Neuronal stem cell (in vitro differentiated cells): ENCODE results near the gene RUFY4.

Experiments used
- DNase-seq: peaks from one replicate; pipeline ENCODE4 v3.0.0-alpha.2; 2013; ENCODE audit warnings: low spot score
- H2AFZ ChIP-seq: one replicate; pipeline ENCODE4 v1.6.1; 2013; ENCODE audit warnings: mild to moderate bottlenecking, low read length, inconsistent platforms
- H2AK5ac ChIP-seq: 2 replicates; pipeline ENCODE4 v1.6.1; 2013; ENCODE audit warnings: low read depth, mild to moderate bottlenecking, inconsistent platforms, low read length, moderate library complexity, mixed read lengths
- H2BK120ac ChIP-seq: 2 replicates; pipeline ENCODE4 v1.6.1; 2013; ENCODE audit warnings: low read depth, mild to moderate bottlenecking, inconsistent platforms, low read length, moderate library complexity, mixed read lengths
- H2BK12ac ChIP-seq: one replicate; pipeline ENCODE4 v1.6.1; 2013; ENCODE audit warnings: low read length, inconsistent platforms
- H2BK15ac ChIP-seq: 2 replicates; pipeline ENCODE4 v1.6.1; 2013; ENCODE audit warnings: mild to moderate bottlenecking, low read length, inconsistent platforms, mixed read lengths
- H2BK5ac ChIP-seq: one replicate; pipeline ENCODE4 v1.6.1; 2013; ENCODE audit warnings: inconsistent platforms, mild to moderate bottlenecking, low read length, moderate library complexity
- H3K14ac ChIP-seq: one replicate; pipeline ENCODE4 v1.6.1; 2013; ENCODE audit warnings: low read length, inconsistent platforms
- H3K18ac ChIP-seq: 2 replicates; pipeline ENCODE4 v1.6.1; 2013; ENCODE audit warnings: low read length, inconsistent platforms
- H3K23ac ChIP-seq: 2 replicates; pipeline ENCODE4 v1.6.1; 2013; ENCODE audit warnings: low read depth, mild to moderate bottlenecking, mixed read lengths, low read length, inconsistent platforms; ENCODE audit not compliant: poor library complexity
- H3K27ac ChIP-seq: replicated peaks from 3 replicates; pipeline ENCODE4 v1.5.1; 2013; ENCODE audit warnings: low read length, inconsistent platforms
- H3K27me3 ChIP-seq, 3 experiments: 2 replicates each; pipeline ENCODE4 v1.6.1; 2013; ENCODE audit warnings: low read length in 3 of 3, mild to moderate bottlenecking in 2 of 3, inconsistent platforms in 1 of 3, low read depth in 1 of 3, mixed read lengths in 1 of 3, moderate library complexity in 1 of 3; ENCODE audit not compliant: control insufficient read depth in 3 of 3, insufficient read depth in 3 of 3
- H3K36me3 ChIP-seq, 2 donors: replicated peaks in 1 of 2; 2 replicates each; pipeline ENCODE4 v1.6.1; 2013; ENCODE audit warnings: low read length in 2 of 2; ENCODE audit not compliant: control insufficient read depth in 2 of 2, insufficient read depth in 2 of 2
- H3K4ac ChIP-seq: 2 replicates; pipeline ENCODE4 v1.6.1; 2013; ENCODE audit warnings: inconsistent platforms, mild to moderate bottlenecking, low read length, moderate library complexity
- H3K4me1 ChIP-seq, 2 donors: 1 replicate in 1 of 2; 2 replicates in 1 of 2; pipeline ENCODE4 v1.6.1; 2013; ENCODE audit warnings: low read length in 2 of 2, low read depth in 1 of 2; ENCODE audit not compliant: control insufficient read depth in 2 of 2, insufficient read depth in 1 of 2
- H3K4me2 ChIP-seq: one replicate; pipeline ENCODE4 v1.6.1; 2013; ENCODE audit warnings: mild to moderate bottlenecking, low read length, inconsistent platforms; ENCODE audit not compliant: insufficient read depth, poor library complexity, severe bottlenecking
- H3K4me3 ChIP-seq, 2 donors: 2 replicates each; pipeline ENCODE4 v1.5.1; 2013; ENCODE audit warnings: low read length in 2 of 2, mild to moderate bottlenecking in 2 of 2, inconsistent platforms in 1 of 2, moderate library complexity in 1 of 2
- H3K79me1 ChIP-seq: one replicate; pipeline ENCODE4 v1.6.1; 2013; ENCODE audit warnings: low read depth, mild to moderate bottlenecking, inconsistent platforms, low read length, moderate library complexity
- H3K9ac ChIP-seq: one replicate; pipeline ENCODE4 v1.6.1; 2013; ENCODE audit warnings: mild to moderate bottlenecking, low read depth, low read length, inconsistent platforms; ENCODE audit not compliant: poor library complexity
- H3K9me3 ChIP-seq, 2 donors: replicated peaks in 1 of 2; 2 replicates each; pipeline versions ENCODE3 to v1.6.1; 2013; ENCODE audit warnings: low read length in 2 of 2, mild to moderate bottlenecking in 2 of 2, inconsistent platforms in 1 of 2, low read depth in 1 of 2, mixed read lengths in 1 of 2, moderate library complexity in 1 of 2; ENCODE audit not compliant: control insufficient read depth in 2 of 2, insufficient read depth in 1 of 2
- H4K8ac ChIP-seq: one replicate; pipeline ENCODE4 v1.6.1; 2013; ENCODE audit warnings: low read depth, mild to moderate bottlenecking, inconsistent platforms, low read length, moderate library complexity
- H4K91ac ChIP-seq: one replicate; pipeline ENCODE4 v1.6.1; 2013; ENCODE audit warnings: low read length, low read depth, mild to moderate bottlenecking, inconsistent platforms; ENCODE audit not compliant: poor library complexity
- WGBS, 2 donors: extraction: QIAGEN DNeasy Blood & Tissue Kit; methylation state at CpG; one replicate each; pipeline ENCODE4 v1.1.7; 2013; ENCODE audit warnings: missing lambda C conversion rate in 2 of 2, mixed read lengths in 1 of 2; ENCODE audit not compliant: insufficient read length in 2 of 2, insufficient replicate concordance in 1 of 2; ENCODE audit errors: extremely low coverage in 2 of 2; 5-methylcytosine and 5-hydroxymethylcytosine counted together

RUFY4 gene

GRCh38 chr2:218130377-218130776 is 61.3 kb downstream of the RUFY4 start:
- Histone ChIP-seq H3K9me3 (peaks cover 0 to 2% of the 10 kb centered on the region in 2 donors), H2AFZ (no peak overlapping the region), H3K27me3 (peaks cover 0 to 13% (median 2%) of the 10 kb centered on the region in 3 experiments), H2BK15ac (no peak overlapping the region), H3K27ac (no peak overlapping the region), H4K91ac (no peak overlapping the region), H2BK12ac (no peak overlapping the region), H2BK5ac (no peak overlapping the region), H2AK5ac (no peak overlapping the region), H3K4me2 (no peak overlapping the region), H3K9ac (no peak overlapping the region), H3K79me1 (no peaks in the 10 kb centered on the region), H4K8ac (no peak overlapping the region), H3K14ac (no peak overlapping the region), H3K36me3 (no peaks in the 10 kb centered on the region), H3K4ac (no peak overlapping the region), H3K18ac (no peak overlapping the region), H2BK120ac (no peak overlapping the region), H3K4me1 (peaks cover 0 to 4% of the 10 kb centered on the region in 2 donors), H3K23ac (no peak overlapping the region), H3K4me3 (no peak overlapping the region)
- WGBS, 2 donors = no CpG with 5 or more reads among the region's 2 CpGs
- DNase-seq = no peak

GRCh38 chr2:218130822-218131221 is 61.8 kb downstream of the RUFY4 start:
- H3K18ac ChIP-seq = peak overlapping the region; percentile 41
- DNase-seq = no peak
- H4K91ac ChIP-seq = no peak overlapping the region
- peaks cover 0 to 2% of the 10 kb centered on the region in 2 donors for H3K9me3 ChIP-seq
- H3K36me3 ChIP-seq = no peaks in the 10 kb centered on the region
- no peaks in the 10 kb centered on the region for H3K4me1 ChIP-seq
- no peak overlapping the region for H2BK5ac ChIP-seq
- H3K27ac ChIP-seq = no peak overlapping the region
- no peak overlapping the region for H2BK120ac ChIP-seq
- H2AK5ac ChIP-seq = no peak overlapping the region
- H3K4me2 ChIP-seq = no peak overlapping the region
- no peak overlapping the region for H3K4me3 ChIP-seq
- H2AFZ ChIP-seq = no peak overlapping the region
- no peak overlapping the region for H3K23ac ChIP-seq
- no peaks in the 10 kb centered on the region for H3K79me1 ChIP-seq
- no peak overlapping the region for H2BK12ac ChIP-seq
- H3K9ac ChIP-seq = no peak overlapping the region
- H3K14ac ChIP-seq = no peak overlapping the region
- H4K8ac ChIP-seq = no peak overlapping the region
- no peak overlapping the region for H2BK15ac ChIP-seq
- H3K4ac ChIP-seq = no peak overlapping the region
- peaks cover 0 to 13% (median 2%) of the 10 kb centered on the region in 3 experiments for H3K27me3 ChIP-seq

- no peak overlapping the region for H3K23ac ChIP-seq
- no CpG with 5 or more reads among the region's 3 CpGs for WGBS, 2 donors
- H3K4me2 ChIP-seq = no peak overlapping the region
- no peak overlapping the region for H2BK15ac ChIP-seq
- H3K4ac ChIP-seq = no peak overlapping the region
- H2BK12ac ChIP-seq = no peak overlapping the region
- H2BK120ac ChIP-seq = no peak overlapping the region
- H3K4me1 ChIP-seq = no peaks in the 10 kb centered on the region
- H4K8ac ChIP-seq = no peak overlapping the region
- H3K27ac ChIP-seq = no peak overlapping the region
- peaks cover 0 to 2% of the 10 kb centered on the region in 2 donors for H3K9me3 ChIP-seq
- H3K36me3 ChIP-seq = no peaks in the 10 kb centered on the region
- peaks cover 0 to 15% (median 0%) of the 10 kb centered on the region in 3 experiments for H3K27me3 ChIP-seq
- no peaks in the 10 kb centered on the region for H3K79me1 ChIP-seq
- no peak overlapping the region for H2AK5ac ChIP-seq
- no peak overlapping the region for H3K4me3 ChIP-seq
- no peak overlapping the region for H2BK5ac ChIP-seq
- DNase-seq = no peak
- no peak overlapping the region for H2AFZ ChIP-seq
- H3K14ac ChIP-seq = no peak overlapping the region
- no peak overlapping the region for H4K91ac ChIP-seq
- no peak overlapping the region for H3K9ac ChIP-seq
- no peak overlapping the region for H3K18ac ChIP-seq
These were observed 68.5 kb downstream of the RUFY4 start for GRCh38 chr2:218137514-218137913.

GRCh38 chr2:218138047-218138446 is 69.0 kb downstream of the RUFY4 start:
- no peak overlapping the region for H4K8ac ChIP-seq
- H2BK120ac ChIP-seq = no peak overlapping the region
- no peak overlapping the region for H2AK5ac ChIP-seq
- peaks cover 0 to 15% (median 0%) of the 10 kb centered on the region in 3 experiments for H3K27me3 ChIP-seq
- peaks cover 0 to 2% of the 10 kb centered on the region in 2 donors for H3K9me3 ChIP-seq
- no peaks in the 10 kb centered on the region for H3K79me1 ChIP-seq
- no peak overlapping the region for H2BK12ac ChIP-seq
- no peaks in the 10 kb centered on the region for H3K36me3 ChIP-seq
- H2BK5ac ChIP-seq = no peak overlapping the region
- H3K27ac ChIP-seq = no peak overlapping the region
- H3K9ac ChIP-seq = no peak overlapping the region
- no peak overlapping the region for H3K4ac ChIP-seq
- H4K91ac ChIP-seq = no peak overlapping the region
- no peak overlapping the region for H3K4me3 ChIP-seq
- no CpG with 5 or more reads among the region's 4 CpGs for WGBS, 2 donors
- no peak overlapping the region for H3K23ac ChIP-seq
- H2AFZ ChIP-seq = no peak overlapping the region
- no peak overlapping the region for H3K18ac ChIP-seq
- DNase-seq = no peak
- no peak overlapping the region for H3K14ac ChIP-seq
- no peaks in the 10 kb centered on the region for H3K4me1 ChIP-seq
- H3K4me2 ChIP-seq = no peak overlapping the region
- H2BK15ac ChIP-seq = no peak overlapping the region
